HCEC 1CT (cell line): Measurements from ENCODE around the gene WSCD2.

Experiments used
- DNase-seq: peaks from one replicate; pipeline ENCODE4 v3.0.0-alpha.2; 2017

The WSCD2 gene

GRCh38 chr12:108129017-108129812 lies at the start of gene WSCD2:
Gene WSCD2, plus strand, starts transcription at chr12:108129288. Its CDS starts 66,545 bp downstream, at chr12:108195833.
- DNase-seq = no peak

GRCh38 chr12:108079721-108080120 lies 49.4 kb upstream of the WSCD2 start:
- DNase-seq = no peak

- DNase-seq = no peak
These were observed 48.7 kb upstream of the WSCD2 start for GRCh38 chr12:108080363-108080762.

- DNase-seq = no peak
These were observed 46.6 kb upstream of the WSCD2 start for GRCh38 chr12:108082485-108082884.

- no peak for DNase-seq
These were observed 41.2 kb upstream of the WSCD2 start for GRCh38 chr12:108087900-108088299.

GRCh38 chr12:108090107-108090899 lies 38.8 kb upstream of the WSCD2 start:
- DNase-seq = no peak

- no peak for DNase-seq
These were observed 38.0 kb upstream of the WSCD2 start for GRCh38 chr12:108090932-108091678.

- DNase-seq = no peak
These were observed 37.4 kb upstream of the WSCD2 start for GRCh38 chr12:108091679-108092051.

GRCh38 chr12:108093209-108093608 lies 35.9 kb upstream of the WSCD2 start:
- DNase-seq = no peak

GRCh38 chr12:108094056-108094649 lies 34.9 kb upstream of the WSCD2 start:
- DNase-seq = no peak

GRCh38 chr12:108097160-108097911 lies 31.8 kb upstream of the WSCD2 start:
- no peak for DNase-seq

- DNase-seq = no peak
These were observed 30.7 kb upstream of the WSCD2 start for GRCh38 chr12:108098374-108098773.

- no peak for DNase-seq
These were observed 30.0 kb upstream of the WSCD2 start for GRCh38 chr12:108099073-108099472.

- DNase-seq = no peak
These were observed 29.2 kb upstream of the WSCD2 start for GRCh38 chr12:108099778-108100489.

GRCh38 chr12:108101605-108102175 lies 27.4 kb upstream of the WSCD2 start:
- DNase-seq = no peak

GRCh38 chr12:108102363-108102762 lies 26.7 kb upstream of the WSCD2 start:
- no peak for DNase-seq

- no peak for DNase-seq
These were observed 26.0 kb upstream of the WSCD2 start for GRCh38 chr12:108103087-108103486.

- DNase-seq = no peak
These were observed 25.6 kb upstream of the WSCD2 start for GRCh38 chr12:108103517-108103916.

GRCh38 chr12:108104657-108105056 lies 24.4 kb upstream of the WSCD2 start:
- no peak for DNase-seq

- DNase-seq = no peak
These were observed 22.5 kb upstream of the WSCD2 start for GRCh38 chr12:108106599-108106998.

GRCh38 chr12:108107293-108107692 lies 21.8 kb upstream of the WSCD2 start:
- no peak for DNase-seq
